ENCODE results near the gene SNRNP48.

Gene SNRNP48

GRCh38 chr6:7644417-7644816 is 54.4 kb downstream of the SNRNP48 start:
- no peak for DNase-seq (ENCODE audit: low read depth)

- DNase-seq (ENCODE audit: low read depth) = no peak
These were observed 56.4 kb downstream of the SNRNP48 start for GRCh38 chr6:7646394-7646793.

GRCh38 chr6:7647504-7647903 is 57.5 kb downstream of the SNRNP48 start:
- DNase-seq (ENCODE audit: low read depth) = no peak

GRCh38 chr6:7649037-7649810 is 59.2 kb downstream of the SNRNP48 start:
- DNase-seq (ENCODE audit: low read depth) = no peak

GRCh38 chr6:7650878-7651277 is 60.9 kb downstream of the SNRNP48 start:
- no peak for DNase-seq (ENCODE audit: low read depth)

- DNase-seq (ENCODE audit: low read depth) = no peak
These were observed 63.0 kb downstream of the SNRNP48 start for GRCh38 chr6:7652957-7653356.

GRCh38 chr6:7656355-7656754 is 66.4 kb downstream of the SNRNP48 start:
- DNase-seq (ENCODE audit: low read depth) = no peak

GRCh38 chr6:7658543-7658942 is 68.5 kb downstream of the SNRNP48 start:
- no peak for DNase-seq (ENCODE audit: low read depth)

GRCh38 chr6:7661364-7661763 is 71.4 kb downstream of the SNRNP48 start:
- no peak for DNase-seq (ENCODE audit: low read depth)
